GM06990 (cell line): ENCODE results near the gene UNCX.

ENCODE experiments used
- DNase-seq: peaks from one replicate; pipeline ENCODE4 v3.0.0-alpha.2; 2011; ENCODE audit not compliant: insufficient read length; ENCODE audit errors: extremely low read depth
- H3K27me3 ChIP-seq: replicated peaks from 2 replicates; pipeline ENCODE4 v1.6.0; 2011; ENCODE audit warnings: low read length; ENCODE audit not compliant: control insufficient read depth, insufficient read depth
- H3K36me3 ChIP-seq: 2 replicates; pipeline ENCODE4 v1.5.1; 2011; ENCODE audit warnings: low read length; ENCODE audit not compliant: control insufficient read depth, insufficient read depth
- H3K4me3 ChIP-seq: replicated peaks from 2 replicates; pipeline ENCODE4 v1.5.1; 2011; ENCODE audit warnings: low read depth, mild to moderate bottlenecking, control low read depth, low read length
- TF ChIP-seq, protein P1 (sequence below): IDR thresholded peaks from 2 replicates; pipeline ENCODE4 v1.5.1; 2011; ENCODE audit warnings: low read length, control low read depth, mild to moderate bottlenecking, inconsistent platforms; ENCODE audit not compliant: insufficient read depth, poor library complexity, severe bottlenecking

Gene UNCX

GRCh38 chr7:1247527-1248041 is 14.9 kb downstream of the UNCX start:
- no peak for DNase-seq
- no peaks in the 10 kb centered on the region; the same call in 1 of the 2 replicates for H3K27me3 ChIP-seq
- no peaks in the 10 kb centered on the region for H3K36me3 ChIP-seq
- TF ChIP-seq, protein P1, sequence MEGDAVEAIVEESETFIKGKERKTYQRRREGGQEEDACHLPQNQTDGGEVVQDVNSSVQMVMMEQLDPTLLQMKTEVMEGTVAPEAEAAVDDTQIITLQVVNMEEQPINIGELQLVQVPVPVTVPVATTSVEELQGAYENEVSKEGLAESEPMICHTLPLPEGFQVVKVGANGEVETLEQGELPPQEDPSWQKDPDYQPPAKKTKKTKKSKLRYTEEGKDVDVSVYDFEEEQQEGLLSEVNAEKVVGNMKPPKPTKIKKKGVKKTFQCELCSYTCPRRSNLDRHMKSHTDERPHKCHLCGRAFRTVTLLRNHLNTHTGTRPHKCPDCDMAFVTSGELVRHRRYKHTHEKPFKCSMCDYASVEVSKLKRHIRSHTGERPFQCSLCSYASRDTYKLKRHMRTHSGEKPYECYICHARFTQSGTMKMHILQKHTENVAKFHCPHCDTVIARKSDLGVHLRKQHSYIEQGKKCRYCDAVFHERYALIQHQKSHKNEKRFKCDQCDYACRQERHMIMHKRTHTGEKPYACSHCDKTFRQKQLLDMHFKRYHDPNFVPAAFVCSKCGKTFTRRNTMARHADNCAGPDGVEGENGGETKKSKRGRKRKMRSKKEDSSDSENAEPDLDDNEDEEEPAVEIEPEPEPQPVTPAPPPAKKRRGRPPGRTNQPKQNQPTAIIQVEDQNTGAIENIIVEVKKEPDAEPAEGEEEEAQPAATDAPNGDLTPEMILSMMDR, result no peak
- no peak overlapping the region for H3K4me3 ChIP-seq

DNA sequence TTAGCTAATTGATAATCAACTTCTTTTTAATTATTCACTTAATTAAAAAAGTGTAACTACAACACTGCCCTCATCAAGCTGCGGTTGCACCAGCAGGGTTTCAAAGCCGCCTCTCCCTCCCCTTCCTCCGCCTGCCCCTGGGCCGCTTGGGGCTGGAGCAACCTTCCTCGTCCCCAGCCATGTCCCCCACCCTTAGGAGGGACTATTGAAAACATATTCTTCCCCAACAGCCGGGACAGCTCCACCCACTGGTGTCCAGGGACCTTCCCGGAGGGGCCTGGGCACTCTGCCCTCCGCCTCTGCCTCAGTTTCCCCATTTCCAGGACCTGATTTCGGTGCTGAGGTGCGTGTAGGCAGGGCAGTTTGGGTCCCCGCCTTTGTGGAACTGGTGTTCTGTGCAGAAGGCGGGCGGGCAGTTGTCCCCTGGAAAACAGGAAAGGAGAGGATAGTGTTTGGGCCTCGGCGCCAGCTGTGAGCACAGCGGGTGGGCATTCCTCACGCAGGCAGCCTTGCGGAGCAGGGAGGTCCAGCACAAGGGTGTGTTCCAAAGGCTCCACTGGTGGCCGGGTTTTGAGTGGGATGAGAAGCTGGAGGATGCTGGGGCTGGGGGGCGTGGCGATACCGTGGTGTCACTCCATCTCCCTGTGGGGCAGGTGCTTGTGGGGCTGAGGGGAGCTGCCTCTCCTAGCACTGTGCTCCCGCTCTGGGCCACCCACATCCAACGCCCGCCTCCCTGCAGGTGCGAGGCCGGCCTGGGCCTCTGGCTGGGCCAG is 15.7 kb downstream of the UNCX start:
- Histone ChIP-seq H3K27me3 (no peaks in the 10 kb centered on the region; the same call in 1 of the 2 replicates), H3K4me3 (no peak overlapping the region), H3K36me3 (no peaks in the 10 kb centered on the region)
- no peak for DNase-seq
- TF ChIP-seq, protein P1, result no peak

GRCh38 chr7:1248916-1249581 is 16.4 kb downstream of the UNCX start:
- Histone ChIP-seq H3K27me3 (no peaks in the 10 kb centered on the region; the same call in 1 of the 2 replicates), H3K4me3 (no peak overlapping the region), H3K36me3 (no peaks in the 10 kb centered on the region)
- TF ChIP-seq, protein P1, result no peak
- no peak for DNase-seq

DNA sequence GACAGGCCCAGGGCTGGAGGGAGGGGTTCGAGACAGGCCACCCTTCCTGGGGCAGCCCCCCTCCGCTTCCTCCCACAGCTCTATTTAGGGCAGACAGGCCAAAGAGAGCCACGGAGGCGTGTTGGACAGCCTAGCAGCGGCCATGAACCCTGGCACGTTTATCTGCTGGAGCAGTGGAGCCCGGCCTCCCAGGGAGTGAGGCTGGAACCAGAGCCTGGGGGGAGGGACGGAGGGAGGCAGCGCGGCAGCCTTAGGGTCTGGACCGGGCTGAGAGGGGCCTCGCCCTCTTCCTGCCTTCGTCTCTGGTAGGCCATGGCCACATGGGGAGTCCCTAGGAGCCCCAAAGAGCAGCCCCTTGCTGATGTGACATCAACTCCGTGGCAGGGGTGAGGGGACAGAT is 17.1 kb downstream of the UNCX start:
- Histone ChIP-seq H3K27me3 (no peaks in the 10 kb centered on the region; the same call in 1 of the 2 replicates), H3K36me3 (no peaks in the 10 kb centered on the region), H3K4me3 (no peak overlapping the region)
- TF ChIP-seq, protein P1, result no peak
- DNase-seq, result no peak

GRCh38 chr7:1250901-1251300 is 18.2 kb downstream of the UNCX start:
- no peak overlapping the region for H3K4me3 ChIP-seq
- H3K36me3 ChIP-seq, result no peaks in the 10 kb centered on the region
- H3K27me3 ChIP-seq, result no peaks in the 10 kb centered on the region; the same call in 1 of the 2 replicates
- TF ChIP-seq, protein P1, result no peak
- no peak for DNase-seq
